GM12873 (cell line): ENCODE results near the gene ZACN.

Experiments used
- TF ChIP-seq, protein P1 (sequence below): IDR thresholded peaks from 2 replicates; pipeline ENCODE4 v1.5.1; 2012; ENCODE audit warnings: low read depth, mild to moderate bottlenecking, moderate library complexity, low read length, control low read depth; ENCODE audit not compliant: insufficient read depth; ENCODE audit errors: missing control alignments

Gene ZACN

DNA sequence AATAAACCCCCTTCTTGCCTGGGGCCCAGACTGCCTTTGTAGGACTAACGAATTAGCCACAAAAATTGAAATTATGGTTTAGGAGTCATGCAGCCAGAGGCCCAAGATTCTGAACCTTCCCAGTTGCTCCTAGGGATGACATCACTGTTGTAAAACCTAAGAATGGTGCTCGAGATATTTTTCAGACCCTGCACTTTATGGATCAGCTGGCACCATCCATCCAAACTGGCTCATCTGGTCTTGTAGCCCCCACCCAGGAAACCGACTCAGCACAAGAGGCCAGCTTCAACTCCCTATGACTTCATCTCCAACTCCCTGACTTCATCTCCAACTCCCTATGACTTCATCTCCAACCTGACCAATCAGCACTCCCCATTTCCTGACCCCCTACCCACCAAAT is 40.9 kb upstream of the ZACN start:
- TF ChIP-seq, protein P1, sequence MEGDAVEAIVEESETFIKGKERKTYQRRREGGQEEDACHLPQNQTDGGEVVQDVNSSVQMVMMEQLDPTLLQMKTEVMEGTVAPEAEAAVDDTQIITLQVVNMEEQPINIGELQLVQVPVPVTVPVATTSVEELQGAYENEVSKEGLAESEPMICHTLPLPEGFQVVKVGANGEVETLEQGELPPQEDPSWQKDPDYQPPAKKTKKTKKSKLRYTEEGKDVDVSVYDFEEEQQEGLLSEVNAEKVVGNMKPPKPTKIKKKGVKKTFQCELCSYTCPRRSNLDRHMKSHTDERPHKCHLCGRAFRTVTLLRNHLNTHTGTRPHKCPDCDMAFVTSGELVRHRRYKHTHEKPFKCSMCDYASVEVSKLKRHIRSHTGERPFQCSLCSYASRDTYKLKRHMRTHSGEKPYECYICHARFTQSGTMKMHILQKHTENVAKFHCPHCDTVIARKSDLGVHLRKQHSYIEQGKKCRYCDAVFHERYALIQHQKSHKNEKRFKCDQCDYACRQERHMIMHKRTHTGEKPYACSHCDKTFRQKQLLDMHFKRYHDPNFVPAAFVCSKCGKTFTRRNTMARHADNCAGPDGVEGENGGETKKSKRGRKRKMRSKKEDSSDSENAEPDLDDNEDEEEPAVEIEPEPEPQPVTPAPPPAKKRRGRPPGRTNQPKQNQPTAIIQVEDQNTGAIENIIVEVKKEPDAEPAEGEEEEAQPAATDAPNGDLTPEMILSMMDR: no peak

DNA sequence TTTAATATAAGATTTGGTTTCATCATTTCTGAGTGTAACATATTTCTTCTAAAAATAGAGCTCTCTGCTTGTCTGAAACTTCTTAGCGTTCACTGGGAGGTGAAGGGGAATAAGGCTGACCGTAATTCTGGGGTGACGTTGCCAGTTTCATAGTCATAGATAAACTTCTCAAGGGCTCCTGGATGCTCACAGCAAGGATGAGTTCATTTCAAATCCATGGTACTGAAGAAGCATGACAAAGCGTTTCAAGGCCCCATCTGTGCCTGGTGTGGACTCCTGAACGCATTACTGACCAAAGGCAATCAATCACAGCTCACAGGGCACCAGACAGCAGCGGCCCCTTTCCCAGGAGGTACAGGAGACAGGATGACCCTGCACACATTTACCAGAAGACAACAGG is 39.9 kb upstream of the ZACN start:
- TF ChIP-seq, protein P1: no peak

DNA sequence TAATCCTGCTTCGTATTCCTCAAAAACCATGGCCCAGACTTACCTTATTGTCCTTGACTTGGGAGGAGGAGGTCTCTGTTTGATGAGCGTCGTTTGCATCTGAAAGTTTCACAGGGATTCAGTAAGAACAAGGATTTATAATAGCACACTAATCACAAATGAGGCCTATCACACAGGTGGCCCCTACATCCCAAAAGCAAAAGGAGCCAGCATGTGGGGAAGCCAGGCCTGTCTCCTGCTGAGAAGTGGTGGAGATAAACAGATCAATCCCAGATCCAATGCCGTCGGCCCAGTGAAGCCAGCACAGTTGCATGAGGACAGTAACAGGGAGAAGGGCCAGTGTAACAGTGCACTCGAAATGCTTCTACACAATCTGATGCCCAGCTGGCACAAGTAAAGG is 38.6 kb upstream of the ZACN start:
- TF ChIP-seq, protein P1: no peak

DNA sequence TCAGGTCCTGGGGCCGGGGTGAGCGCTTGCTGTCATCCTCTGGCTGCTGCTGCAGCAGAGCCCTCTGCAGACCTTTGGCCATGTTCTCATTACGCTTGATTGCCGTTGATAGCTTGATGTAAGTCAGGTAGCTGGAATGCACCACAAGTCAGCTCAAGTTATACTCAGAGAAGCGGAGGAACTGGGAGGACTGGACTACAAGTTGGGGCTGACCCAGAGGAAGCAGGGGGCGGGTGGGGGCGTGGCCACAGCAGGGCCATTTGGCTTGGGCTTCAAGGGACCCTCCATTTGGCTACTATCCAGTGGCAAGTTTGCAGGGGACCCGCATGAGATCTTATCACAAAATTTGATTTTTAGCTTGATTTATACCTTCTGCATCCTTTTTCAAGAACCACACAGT is 32.9 kb upstream of the ZACN start:
- TF ChIP-seq, protein P1: no peak

DNA sequence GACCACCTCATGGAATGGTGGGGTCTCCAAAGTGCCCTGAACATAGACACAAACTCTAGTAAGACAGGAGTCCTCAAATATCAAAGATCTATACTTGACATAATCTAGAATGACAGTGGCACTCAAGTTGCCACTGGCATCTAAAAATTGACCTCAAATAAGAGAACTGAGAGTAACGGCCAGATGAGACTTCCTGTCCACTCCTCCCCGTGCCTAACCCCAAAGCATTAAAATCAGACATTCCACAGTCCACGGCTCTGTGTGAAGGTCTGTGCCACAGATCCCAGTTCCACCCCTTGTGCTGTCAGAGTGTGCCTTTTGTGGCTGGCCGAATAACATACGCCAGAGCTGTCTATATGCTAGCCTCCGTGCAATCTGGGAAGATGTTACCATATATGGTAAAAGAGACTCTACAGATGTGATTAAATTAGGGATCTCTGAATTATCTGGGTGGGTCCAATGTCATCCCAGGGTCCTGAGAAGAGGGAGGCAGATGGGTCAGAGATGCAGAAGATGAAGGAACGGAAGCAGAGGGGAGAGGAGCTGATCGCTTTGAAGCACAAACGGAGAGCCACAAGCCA is 30.9 kb upstream of the ZACN start:
- TF ChIP-seq, protein P1: no peak

DNA sequence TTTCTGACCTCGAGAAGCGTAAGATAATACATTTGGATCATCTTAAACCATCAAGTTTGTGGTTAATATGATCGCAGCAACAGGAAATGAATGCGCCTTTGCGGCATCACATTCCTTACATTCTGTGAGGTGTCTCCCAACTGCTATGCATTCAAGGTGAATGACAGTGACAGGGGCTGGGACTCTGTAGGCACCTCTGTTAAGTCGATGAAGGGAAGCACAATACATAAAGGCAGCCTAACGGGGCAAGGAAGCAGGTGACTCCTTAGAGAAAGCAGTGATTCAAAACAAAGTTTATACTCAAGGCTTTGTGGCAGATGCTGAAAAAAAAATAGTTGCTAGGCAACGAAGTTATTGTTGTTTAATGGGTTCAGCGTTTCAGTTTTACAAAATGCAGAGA is 30.3 kb upstream of the ZACN start:
- TF ChIP-seq, protein P1: no peak

DNA sequence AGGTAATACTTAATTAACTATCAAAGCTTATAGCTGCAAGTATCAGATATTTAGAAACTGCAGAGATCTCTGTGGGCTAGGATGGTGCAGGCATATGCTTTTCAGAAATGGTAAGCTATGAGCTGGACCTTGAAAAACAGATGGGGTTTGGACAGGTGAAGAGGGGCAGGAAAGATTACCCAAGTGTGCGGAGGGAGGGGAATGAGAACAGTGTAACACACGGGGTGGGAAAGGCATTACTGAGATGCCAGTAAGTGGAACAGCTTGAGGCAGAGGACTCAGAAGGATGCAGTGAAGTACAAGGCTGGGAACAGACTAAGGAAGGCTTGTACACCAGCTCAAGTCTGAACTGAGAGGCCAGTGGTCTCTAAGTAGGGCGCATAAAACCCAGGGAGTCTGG is 29.7 kb upstream of the ZACN start:
- TF ChIP-seq, protein P1: no peak
